Measurements from ENCODE around the gene PERCC1.

The PERCC1 gene

GRCh38 chr16:1422076-1422475, 8.8 kb upstream of the PERCC1 start:
- H3K4me1 Mint-ChIP-seq (ENCODE audit: low read depth in 2 of 2) = peaks cover 10 to 17% of the 10 kb centered on the region in 2 donors
- H3K9me3 Mint-ChIP-seq = no peaks in the 10 kb centered on the region
- H3K36me3 Mint-ChIP-seq (ENCODE audit: insufficient read depth) = peaks cover 14% of the 10 kb centered on the region
- peak overlapping the region in 1 of 2 donors; percentile 27 for H3K4me3 Mint-ChIP-seq
- peak overlapping the region; percentile 94 to 98 for H3K27ac Mint-ChIP-seq
- no peak for DNase-seq
- no peaks in the 10 kb centered on the region for H3K27me3 Mint-ChIP-seq
- no peak for ATAC-seq (replicated peaks)

GRCh38 chr16:1424028-1424427, 6.8 kb upstream of the PERCC1 start:
- Mint-ChIP-seq H3K4me1 (ENCODE audit: low read depth in 2 of 2) (peaks cover 9 to 10% of the 10 kb centered on the region in 2 donors), H3K4me3 (no peak overlapping the region), H3K27ac (no peak overlapping the region), H3K27me3 (no peaks in the 10 kb centered on the region), H3K9me3 (no peaks in the 10 kb centered on the region), H3K36me3 (ENCODE audit: insufficient read depth) (peaks cover 14% of the 10 kb centered on the region)
- DNase-seq (no peak), ATAC-seq (replicated peaks) (no peak)

GRCh38 chr16:1425616-1426370, 5.1 kb upstream of the PERCC1 start:
- H3K9me3 Mint-ChIP-seq = no peaks in the 10 kb centered on the region
- H3K36me3 Mint-ChIP-seq (ENCODE audit: insufficient read depth) = peaks cover 6% of the 10 kb centered on the region
- H3K4me1 Mint-ChIP-seq (ENCODE audit: low read depth in 2 of 2) = peaks cover 0 to 5% of the 10 kb centered on the region in 2 donors
- no peak overlapping the region for H3K4me3 Mint-ChIP-seq
- DNase-seq = no peak
- peaks cover 0 to 11% of the 10 kb centered on the region in 2 donors for H3K27me3 Mint-ChIP-seq
- no peak for ATAC-seq (replicated peaks)
- H3K27ac Mint-ChIP-seq = no peak overlapping the region

- Mint-ChIP-seq H3K27ac (no peak overlapping the region), H3K27me3 (peaks cover 0 to 11% of the 10 kb centered on the region in 2 donors), H3K4me3 (no peak overlapping the region), H3K36me3 (ENCODE audit: insufficient read depth) (no peaks in the 10 kb centered on the region), H3K4me1 (ENCODE audit: low read depth in 2 of 2) (peaks cover 0 to 1% of the 10 kb centered on the region in 2 donors), H3K9me3 (no peaks in the 10 kb centered on the region)
- DNase-seq (no peak), ATAC-seq (replicated peaks) (no peak)
Measured at GRCh38 chr16:1426734-1427471, 4.0 kb upstream of the PERCC1 start.

GRCh38 chr16:1427473-1428461, 3.1 kb upstream of the PERCC1 start:
- H3K4me1 Mint-ChIP-seq (ENCODE audit: low read depth in 2 of 2) = no peaks in the 10 kb centered on the region
- H3K4me3 Mint-ChIP-seq = no peak overlapping the region
- no peaks in the 10 kb centered on the region for H3K9me3 Mint-ChIP-seq
- H3K27ac Mint-ChIP-seq = no peak overlapping the region
- no peaks in the 10 kb centered on the region for H3K36me3 Mint-ChIP-seq (ENCODE audit: insufficient read depth)
- no peak for DNase-seq
- ATAC-seq (replicated peaks) = no peak
- H3K27me3 Mint-ChIP-seq = peaks cover 0 to 11% of the 10 kb centered on the region in 2 donors

- Mint-ChIP-seq H3K4me1 (ENCODE audit: low read depth in 2 of 2) (no peaks in the 10 kb centered on the region), H3K9me3 (no peaks in the 10 kb centered on the region), H3K27ac (no peak overlapping the region), H3K36me3 (ENCODE audit: insufficient read depth) (no peaks in the 10 kb centered on the region), H3K4me3 (no peak overlapping the region), H3K27me3 (peaks cover 0 to 11% of the 10 kb centered on the region in 2 donors)
- ATAC-seq (replicated peaks) (peak; percentile 63), DNase-seq (peak in 1 of 3 experiments; percentile 17)
Measured at GRCh38 chr16:1428511-1428910, 2.4 kb upstream of the PERCC1 start.

GRCh38 chr16:1429012-1429411, 1.9 kb upstream of the PERCC1 start:
- no peak for ATAC-seq (replicated peaks)
- Mint-ChIP-seq H3K27me3 (peaks cover 0 to 11% of the 10 kb centered on the region in 2 donors), H3K4me1 (ENCODE audit: low read depth in 2 of 2) (no peaks in the 10 kb centered on the region), H3K4me3 (no peak overlapping the region), H3K27ac (peak overlapping the region in 1 of 2 donors; percentile 46), H3K9me3 (no peaks in the 10 kb centered on the region), H3K36me3 (ENCODE audit: insufficient read depth) (no peaks in the 10 kb centered on the region)
- DNase-seq = no peak

- H3K27me3 Mint-ChIP-seq = peaks cover 0 to 11% of the 10 kb centered on the region in 2 donors
- H3K4me1 Mint-ChIP-seq (ENCODE audit: low read depth in 2 of 2) = no peaks in the 10 kb centered on the region
- no peak overlapping the region for H3K4me3 Mint-ChIP-seq
- peak overlapping the region in 1 of 2 donors; percentile 46 for H3K27ac Mint-ChIP-seq
- no peaks in the 10 kb centered on the region for H3K9me3 Mint-ChIP-seq
- DNase-seq (no peak), ATAC-seq (replicated peaks) (no peak)
- no peaks in the 10 kb centered on the region for H3K36me3 Mint-ChIP-seq (ENCODE audit: insufficient read depth)
Measured at GRCh38 chr16:1429631-1430030, 1.2 kb upstream of the PERCC1 start.

- H3K36me3 Mint-ChIP-seq (ENCODE audit: insufficient read depth) = no peaks in the 10 kb centered on the region
- no peak overlapping the region for H3K27ac Mint-ChIP-seq
- no peaks in the 10 kb centered on the region for H3K9me3 Mint-ChIP-seq
Measured at GRCh38 chr16:1430214-1430758, 592 bp upstream of the PERCC1 start.

GRCh38 chr16:1431497-1432270, 806 bp downstream of the PERCC1 start:
- ATAC-seq (replicated peaks) (no peak), DNase-seq (no peak)
- peaks cover 0 to 11% of the 10 kb centered on the region in 2 donors for H3K27me3 Mint-ChIP-seq
- no peaks in the 10 kb centered on the region for H3K36me3 Mint-ChIP-seq (ENCODE audit: insufficient read depth)
- no peaks in the 10 kb centered on the region for H3K9me3 Mint-ChIP-seq
- peak overlapping the region; percentile 48 to 53 for H3K4me3 Mint-ChIP-seq
- no peaks in the 10 kb centered on the region for H3K4me1 Mint-ChIP-seq (ENCODE audit: low read depth in 2 of 2)
- peak overlapping the region; percentile 44 to 73 for H3K27ac Mint-ChIP-seq

More at GRCh38 chr16:1430214-1430758, 592 bp upstream of the PERCC1 start:
- Mint-ChIP-seq H3K4me3 (no peak overlapping the region), H3K27me3 (peaks cover 0 to 11% of the 10 kb centered on the region in 2 donors), H3K4me1 (ENCODE audit: low read depth in 2 of 2) (no peaks in the 10 kb centered on the region)
- ATAC-seq (replicated peaks) (no peak), DNase-seq (no peak)

- Mint-ChIP-seq H3K4me1 (ENCODE audit: low read depth in 2 of 2) (no peaks in the 10 kb centered on the region), H3K27ac (peak overlapping the region; percentile 44 to 73), H3K36me3 (ENCODE audit: insufficient read depth) (no peaks in the 10 kb centered on the region), H3K4me3 (peak overlapping the region; percentile 48 to 53), H3K9me3 (no peaks in the 10 kb centered on the region), H3K27me3 (peaks cover 0 to 11% of the 10 kb centered on the region in 2 donors)
- ATAC-seq (replicated peaks) = peak; percentile 41
- DNase-seq = no peak
Measured at GRCh38 chr16:1432388-1433262, 1.7 kb downstream of the PERCC1 start.

GRCh38 chr16:1433263-1433560, 2.3 kb downstream of the PERCC1 start:
- H3K4me3 Mint-ChIP-seq = no peak overlapping the region
- H3K27me3 Mint-ChIP-seq = peaks cover 0 to 11% of the 10 kb centered on the region in 2 donors
- no peaks in the 10 kb centered on the region for H3K9me3 Mint-ChIP-seq
- no peaks in the 10 kb centered on the region for H3K4me1 Mint-ChIP-seq (ENCODE audit: low read depth in 2 of 2)
- no peak overlapping the region for H3K27ac Mint-ChIP-seq
- ATAC-seq (replicated peaks) (no peak), DNase-seq (no peak)
- no peaks in the 10 kb centered on the region for H3K36me3 Mint-ChIP-seq (ENCODE audit: insufficient read depth)
